Measurements from ENCODE around the gene PDE4A.
A peak's percentile ranks its signal among the peaks of the same experiment; 100 is the strongest.
"Not testable (repeated sequence)": the region's sequence is repeated elsewhere in the genome, so short reads cannot be mapped to it uniquely, and the experiment has no call there.

Gene PDE4A

DNA sequence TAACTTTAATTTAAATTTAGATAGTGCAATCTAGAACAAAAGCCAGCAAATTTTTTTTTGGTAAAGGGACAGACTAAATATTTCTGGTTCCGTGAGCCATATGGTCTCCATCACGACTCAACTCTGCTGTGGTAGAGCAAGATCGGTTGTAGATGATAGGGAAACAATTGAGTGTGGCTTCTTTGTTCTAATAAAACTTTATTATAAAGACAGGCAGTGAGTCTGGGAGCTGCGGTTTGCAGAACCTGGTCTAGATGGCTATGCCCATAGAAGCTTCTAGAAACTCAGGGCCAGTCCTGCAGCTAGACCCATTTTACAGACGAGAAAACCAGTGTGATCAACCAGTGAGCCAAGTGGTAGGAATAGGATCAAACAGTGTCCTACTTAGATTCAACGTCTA lies 28.2 kb upstream of the PDE4A start:
- H3K27ac Mint-ChIP-seq (ENCODE audit: low read depth) = no peak overlapping the region
- H3K4me3 Mint-ChIP-seq = no peak overlapping the region
- H3K9me3 Mint-ChIP-seq = no peaks in the 10 kb centered on the region
- peaks cover 48% of the 10 kb centered on the region for H3K36me3 Mint-ChIP-seq (ENCODE audit: insufficient read depth)
- no peaks in the 10 kb centered on the region for H3K27me3 Mint-ChIP-seq
- DNase-seq (ENCODE audit: low spot score in 2 of 2) (no peak), ATAC-seq (replicated peaks; ENCODE audit: extremely low read depth, poor library complexity, severe bottlenecking) (no peak)
- H3K4me1 Mint-ChIP-seq = peaks cover 17% of the 10 kb centered on the region

DNA sequence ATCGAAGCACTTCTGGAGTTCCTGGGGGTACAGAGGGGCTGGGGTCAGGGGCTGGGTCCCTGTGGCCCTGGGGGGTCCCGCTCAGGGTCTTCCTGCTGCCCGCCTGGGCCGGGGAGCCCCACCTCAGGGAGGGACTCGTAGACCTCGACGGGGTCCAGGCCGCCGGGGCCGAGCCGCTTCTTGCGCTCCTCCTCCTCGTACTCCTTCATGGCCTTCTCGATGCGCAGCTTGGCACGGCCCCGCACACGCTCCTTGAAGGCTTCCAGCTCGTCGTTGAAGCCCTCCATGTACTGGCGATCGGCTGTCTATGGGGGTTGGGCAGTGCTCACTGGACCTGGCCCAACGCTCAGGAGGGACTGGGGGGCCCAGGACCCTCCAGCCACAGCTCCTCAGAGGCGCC lies 27.2 kb upstream of the PDE4A start:
- no peak for ATAC-seq (replicated peaks; ENCODE audit: extremely low read depth, poor library complexity, severe bottlenecking)
- DNase-seq (ENCODE audit: low spot score in 2 of 2) = no peak
- Mint-ChIP-seq H3K4me1 (peaks cover 24% of the 10 kb centered on the region), H3K9me3 (no peaks in the 10 kb centered on the region), H3K4me3 (no peak overlapping the region), H3K36me3 (ENCODE audit: insufficient read depth) (peaks cover 45% of the 10 kb centered on the region), H3K27me3 (no peaks in the 10 kb centered on the region), H3K27ac (ENCODE audit: low read depth) (peak overlapping the region; percentile 49)

DNA sequence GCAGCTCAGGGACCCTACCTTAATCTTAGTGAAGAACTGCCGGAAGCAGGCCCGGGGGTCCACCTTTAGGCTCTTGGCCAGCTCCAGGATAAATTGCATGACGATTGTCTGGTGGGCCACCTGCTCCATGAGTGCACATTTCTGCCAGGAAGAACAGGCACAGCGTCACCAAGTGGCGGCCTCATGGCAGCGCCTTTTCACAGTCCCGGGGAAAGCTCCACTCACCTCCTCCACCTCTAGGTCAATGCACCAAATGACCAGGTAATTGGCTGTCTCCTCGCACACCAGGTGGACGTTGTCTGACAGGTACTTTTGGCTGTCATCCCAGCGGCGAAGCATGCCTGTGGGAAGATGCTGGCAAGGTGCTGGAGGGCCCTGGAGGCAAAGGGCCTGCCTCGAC lies 25.3 kb upstream of the PDE4A start:
- Mint-ChIP-seq H3K27ac (ENCODE audit: low read depth) (no peak overlapping the region), H3K4me3 (no peak overlapping the region), H3K4me1 (peaks cover 32% of the 10 kb centered on the region), H3K9me3 (no peaks in the 10 kb centered on the region), H3K36me3 (ENCODE audit: insufficient read depth) (peaks cover 38% of the 10 kb centered on the region), H3K27me3 (no peaks in the 10 kb centered on the region)
- DNase-seq (ENCODE audit: low spot score in 2 of 2) (no peak), ATAC-seq (replicated peaks; ENCODE audit: extremely low read depth, poor library complexity, severe bottlenecking) (no peak)

DNA sequence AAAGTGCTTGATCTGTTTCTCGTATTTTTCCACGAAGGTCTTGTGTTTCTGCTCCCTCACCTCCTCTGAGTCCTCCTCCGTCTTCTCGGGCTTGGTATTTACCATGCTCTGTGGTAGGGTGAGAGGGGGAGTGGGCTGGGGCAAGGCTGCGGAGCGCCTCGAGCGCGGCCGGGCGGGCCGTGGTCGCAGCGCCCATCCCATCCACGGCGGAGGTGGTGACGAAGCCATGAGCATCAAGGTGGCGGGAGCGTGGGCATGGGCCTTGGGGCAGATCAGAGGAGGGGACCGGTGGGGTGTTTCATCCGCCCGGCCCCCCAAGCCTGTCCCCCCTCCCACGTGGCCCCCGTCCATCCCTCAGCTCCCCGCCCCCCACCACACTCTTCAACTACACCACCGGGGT lies 24.9 kb upstream of the PDE4A start:
- peaks cover 34% of the 10 kb centered on the region for H3K36me3 Mint-ChIP-seq (ENCODE audit: insufficient read depth)

DNA sequence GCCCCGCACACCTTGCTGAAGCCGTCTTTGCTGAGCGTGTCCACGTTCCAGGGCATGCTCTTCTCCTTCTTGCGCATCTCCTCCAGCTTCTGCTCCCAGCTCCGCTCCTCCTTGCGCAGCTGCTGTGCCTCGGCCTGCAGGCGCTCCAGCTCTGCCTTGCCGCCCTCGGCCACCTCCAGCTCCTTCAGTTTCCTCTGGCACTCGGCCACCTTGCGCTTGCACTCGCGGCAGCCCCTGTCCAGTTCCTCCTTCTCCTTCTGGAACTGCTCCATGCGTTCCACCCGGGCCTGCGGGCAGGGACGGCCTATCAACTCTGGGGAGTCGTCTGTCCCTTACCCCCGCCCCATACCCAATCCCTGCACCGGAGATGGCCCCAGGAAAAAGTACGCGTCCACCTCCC lies 24.4 kb upstream of the PDE4A start:
- Mint-ChIP-seq H3K4me1 (peaks cover 30% of the 10 kb centered on the region), H3K36me3 (ENCODE audit: insufficient read depth) (peaks cover 33% of the 10 kb centered on the region), H3K27me3 (no peaks in the 10 kb centered on the region), H3K27ac (ENCODE audit: low read depth) (peak overlapping the region; percentile 22), H3K9me3 (no peaks in the 10 kb centered on the region), H3K4me3 (no peak overlapping the region)
- no peak for DNase-seq (ENCODE audit: low spot score in 2 of 2)
- no peak for ATAC-seq (replicated peaks; ENCODE audit: extremely low read depth, poor library complexity, severe bottlenecking)

More for the DNA sequence above, 24.9 kb upstream of the PDE4A start:
- H3K27me3 Mint-ChIP-seq = no peaks in the 10 kb centered on the region
- no peak overlapping the region for H3K27ac Mint-ChIP-seq (ENCODE audit: low read depth)
- no peaks in the 10 kb centered on the region for H3K9me3 Mint-ChIP-seq
- no peak overlapping the region for H3K4me3 Mint-ChIP-seq
- DNase-seq (ENCODE audit: low spot score in 2 of 2) (no peak), ATAC-seq (replicated peaks; ENCODE audit: extremely low read depth, poor library complexity, severe bottlenecking) (no peak)
- peaks cover 32% of the 10 kb centered on the region for H3K4me1 Mint-ChIP-seq

DNA sequence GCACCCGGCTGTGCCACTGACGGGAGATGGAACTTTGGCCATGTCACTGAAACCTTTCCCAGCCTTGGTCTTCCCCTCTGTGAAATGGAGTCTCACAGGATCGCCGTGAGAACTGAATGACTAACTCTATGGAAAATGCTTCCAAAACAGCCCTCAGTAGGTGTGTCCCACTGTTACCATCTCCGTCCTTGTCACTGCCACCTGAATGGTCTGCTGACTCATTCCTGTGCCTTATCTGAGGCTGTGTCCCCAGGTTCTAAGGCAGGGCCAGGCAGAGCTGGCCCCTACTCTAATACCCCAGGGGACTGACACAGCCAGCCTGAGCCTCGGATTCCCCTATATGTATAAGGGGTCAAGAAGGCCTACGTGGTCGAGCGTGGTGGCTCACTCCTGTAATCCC lies 21.5 kb upstream of the PDE4A start:
- Mint-ChIP-seq H3K9me3 (no peaks in the 10 kb centered on the region), H3K4me1 (peaks cover 58% of the 10 kb centered on the region), H3K36me3 (ENCODE audit: insufficient read depth) (peaks cover 39% of the 10 kb centered on the region), H3K27me3 (no peaks in the 10 kb centered on the region), H3K27ac (ENCODE audit: low read depth) (no peak overlapping the region), H3K4me3 (no peak overlapping the region)
- no peak for DNase-seq (ENCODE audit: low spot score in 2 of 2)
- ATAC-seq (replicated peaks; ENCODE audit: extremely low read depth, poor library complexity, severe bottlenecking) = no peak

DNA sequence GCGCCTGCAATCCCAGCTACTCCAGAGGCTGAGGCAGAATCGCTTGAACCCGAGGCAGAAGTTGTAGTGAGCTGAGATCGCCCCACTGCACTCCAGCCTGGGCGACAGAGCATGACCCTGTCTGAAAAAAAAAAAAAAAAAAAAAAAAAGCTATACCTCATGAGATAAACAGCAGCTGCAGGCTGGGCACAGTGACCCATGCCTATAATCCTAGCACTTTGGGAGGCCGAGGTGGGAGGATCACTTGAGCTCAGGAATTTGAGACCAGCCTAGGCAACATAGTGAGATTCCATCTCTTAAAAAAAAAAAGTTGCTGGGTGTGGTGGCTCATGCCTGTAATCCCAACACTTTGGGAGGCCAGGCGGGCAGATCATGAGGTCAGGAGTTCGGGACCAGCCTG lies 21.0 kb upstream of the PDE4A start:
- DNase-seq (ENCODE audit: low spot score in 2 of 2); ATAC-seq (replicated peaks; ENCODE audit: extremely low read depth, poor library complexity, severe bottlenecking); H3K9me3 Mint-ChIP-seq; H3K27me3 Mint-ChIP-seq; H3K4me3 Mint-ChIP-seq; H3K27ac Mint-ChIP-seq (ENCODE audit: low read depth): not testable (repeated sequence)
- Mint-ChIP-seq H3K4me1 (peaks cover 64% of the 10 kb centered on the region), H3K36me3 (ENCODE audit: insufficient read depth) (peaks cover 40% of the 10 kb centered on the region)

DNA sequence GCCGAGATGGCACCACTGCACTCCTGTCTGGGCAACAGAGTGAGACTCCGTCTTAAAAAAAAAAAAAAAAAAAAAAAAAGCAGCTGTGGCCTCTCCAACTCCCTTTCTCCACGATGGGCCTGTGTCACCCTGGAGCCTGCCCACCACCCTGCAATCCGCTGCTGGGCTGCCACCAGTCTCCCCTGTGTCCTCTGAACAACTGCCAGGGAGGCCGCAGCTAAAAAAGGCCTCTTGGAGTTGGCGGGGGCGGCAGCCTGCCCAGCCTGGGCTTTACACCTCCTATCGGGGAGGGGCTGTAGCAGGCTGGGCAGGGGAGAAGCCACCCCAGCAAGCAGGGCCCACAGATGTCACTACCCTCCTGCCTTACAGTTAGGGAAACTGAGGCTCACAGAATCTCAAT lies 20.5 kb upstream of the PDE4A start:
- Mint-ChIP-seq H3K27me3 (no peaks in the 10 kb centered on the region), H3K27ac (ENCODE audit: low read depth) (no peak overlapping the region), H3K4me3 (no peak overlapping the region), H3K36me3 (ENCODE audit: insufficient read depth) (peaks cover 39% of the 10 kb centered on the region), H3K9me3 (no peaks in the 10 kb centered on the region), H3K4me1 (peaks cover 68% of the 10 kb centered on the region)
- no peak for ATAC-seq (replicated peaks; ENCODE audit: extremely low read depth, poor library complexity, severe bottlenecking)
- no peak for DNase-seq (ENCODE audit: low spot score in 2 of 2)

DNA sequence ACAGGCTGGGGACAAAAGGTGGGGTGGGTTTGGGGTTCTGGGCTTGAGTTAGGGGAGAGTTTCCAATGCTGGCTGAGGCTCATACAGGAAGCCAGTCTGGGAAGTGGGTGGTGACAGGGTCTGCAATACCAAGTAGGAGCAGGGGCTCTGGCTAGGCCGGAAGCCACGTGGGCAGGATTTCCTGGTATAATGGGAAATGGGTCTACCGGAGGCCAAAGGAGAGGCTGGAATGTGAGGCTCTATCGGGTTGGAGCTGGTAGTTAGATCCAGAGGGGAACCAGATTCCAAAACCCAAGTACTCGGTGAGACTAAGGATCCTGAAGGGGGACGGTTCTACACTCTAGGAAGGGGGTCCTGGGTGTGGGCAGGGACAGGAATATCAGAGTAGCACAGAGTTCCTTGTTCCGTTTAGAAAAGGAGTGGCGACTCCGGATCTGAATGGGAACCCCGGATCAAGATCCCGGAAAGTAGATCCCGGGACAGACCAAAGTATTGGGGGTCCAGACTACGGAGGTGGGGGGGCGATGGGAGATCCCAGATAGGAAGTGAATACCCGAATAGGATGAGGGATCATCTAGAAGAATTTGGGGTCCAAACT lies 17.8 kb upstream of the PDE4A start:
- Mint-ChIP-seq H3K9me3 (no peaks in the 10 kb centered on the region), H3K4me3 (peak overlapping the region; percentile 97), H3K27me3 (no peaks in the 10 kb centered on the region), H3K27ac (ENCODE audit: low read depth) (peak overlapping the region; percentile 99), H3K4me1 (peaks cover 78% of the 10 kb centered on the region), H3K36me3 (ENCODE audit: insufficient read depth) (peaks cover 25% of the 10 kb centered on the region)
- ATAC-seq (replicated peaks; ENCODE audit: extremely low read depth, poor library complexity, severe bottlenecking) (no peak), DNase-seq (ENCODE audit: low spot score in 2 of 2) (no peak)

DNA sequence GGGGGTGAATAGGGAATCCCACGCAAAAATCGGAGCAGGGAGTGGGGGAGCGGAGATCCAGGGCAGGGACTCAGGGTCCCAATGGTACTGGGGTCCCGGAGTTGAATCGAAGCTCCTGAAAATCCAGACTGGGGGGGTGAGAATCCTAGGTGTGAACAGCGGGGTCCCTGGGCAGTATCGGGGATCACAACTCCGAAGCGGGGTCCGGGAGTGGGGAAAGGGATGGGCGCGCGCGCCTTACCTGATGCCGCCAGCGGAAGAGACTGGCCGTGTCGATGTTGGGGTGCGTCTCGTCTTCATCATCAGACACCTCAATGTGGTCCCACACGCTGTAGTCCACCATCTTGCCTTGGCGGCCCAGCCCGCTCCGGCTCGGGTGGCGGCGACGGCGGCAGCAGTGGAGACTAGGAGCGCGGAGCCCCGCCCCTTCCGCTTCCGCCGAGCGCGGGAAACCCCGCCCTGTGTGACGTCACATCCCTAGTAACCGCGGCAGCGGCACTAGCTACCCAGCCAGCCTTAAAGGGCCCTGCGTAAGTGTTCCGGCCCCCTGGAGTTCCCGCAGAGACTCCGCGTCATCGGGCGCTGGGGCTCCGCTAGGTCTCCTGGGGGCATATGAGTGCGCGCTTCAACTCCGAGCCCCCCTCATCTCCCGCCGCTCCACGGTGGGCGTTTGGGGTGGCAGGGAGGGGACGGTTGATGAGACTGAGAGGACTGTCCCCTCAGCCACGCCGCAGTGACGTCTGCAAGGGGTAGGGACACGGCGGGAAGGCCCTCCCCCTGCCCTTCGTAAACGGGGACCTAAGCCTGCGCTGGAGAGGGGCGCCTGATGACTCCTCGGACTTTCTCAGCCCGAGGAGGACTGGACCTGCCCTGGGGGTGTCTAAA lies 17.0 kb upstream of the PDE4A start, which contains the start of gene CDC37:
Gene CDC37 (minus strand): TSS at position 406 of the 885 bp plus-strand sequence. CDS start 63 bp downstream, at position 343.
- DNase-seq (ENCODE audit: low spot score in 2 of 2) (peak; percentile 97 to 99), ATAC-seq (replicated peaks; ENCODE audit: extremely low read depth, poor library complexity, severe bottlenecking) (peak; percentile 81)
- peaks cover 77% of the 10 kb centered on the region for H3K4me1 Mint-ChIP-seq
- H3K27ac Mint-ChIP-seq (ENCODE audit: low read depth) = peak within 1 kb of the TSS; percentile 99
- peaks cover 25% of the 10 kb centered on the region for H3K36me3 Mint-ChIP-seq (ENCODE audit: insufficient read depth)
- H3K4me3 Mint-ChIP-seq = peak within 1 kb of the TSS; percentile 97
- no peaks in the 10 kb centered on the region for H3K9me3 Mint-ChIP-seq
- H3K27me3 Mint-ChIP-seq = no peaks in the 10 kb centered on the region

DNA sequence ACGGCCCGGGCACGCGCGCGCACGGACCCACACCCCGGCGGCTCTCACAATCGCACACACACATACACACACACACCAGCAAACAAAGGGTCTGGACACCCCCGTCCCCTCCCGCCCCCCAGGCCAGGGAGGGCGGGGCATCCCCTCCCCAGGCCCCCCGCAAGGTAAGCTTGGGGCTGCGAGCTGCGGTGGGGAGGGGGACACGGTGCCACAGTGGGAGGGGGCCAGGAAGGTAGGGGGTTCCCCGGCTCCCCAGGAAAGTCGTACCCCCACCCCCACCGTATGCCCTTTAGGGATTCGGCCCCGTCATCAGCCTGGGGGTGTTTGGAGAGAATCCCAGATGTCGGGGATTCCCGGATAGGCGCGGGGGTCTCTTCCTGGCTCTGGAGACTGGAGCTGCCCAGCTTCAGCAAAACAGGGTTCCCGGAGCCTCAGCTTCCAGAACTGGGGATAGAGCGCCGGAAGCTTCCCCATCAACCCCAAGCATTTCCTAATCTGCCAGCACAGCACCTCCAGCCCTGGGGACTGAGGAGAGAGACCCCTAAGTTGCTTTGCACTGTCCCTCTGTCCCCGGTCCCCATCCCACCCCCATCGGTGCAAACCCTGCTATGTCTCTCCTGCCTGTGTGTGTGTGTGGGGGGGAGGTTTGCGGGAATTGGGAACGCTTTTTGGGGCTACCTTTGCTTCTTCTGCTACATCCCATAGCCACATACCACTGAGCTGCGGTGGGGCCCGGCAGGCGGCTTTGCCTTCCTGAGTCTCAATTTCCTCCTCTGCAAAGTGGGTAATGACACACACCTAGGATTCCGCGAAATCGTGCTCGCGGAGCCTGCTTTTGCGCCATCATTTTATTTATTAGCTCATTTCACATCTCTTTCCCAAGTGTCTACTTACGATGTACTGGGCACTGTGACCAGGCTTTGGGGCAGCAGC lies 15.2 kb upstream of the PDE4A start:
- Mint-ChIP-seq H3K4me3 (peak overlapping the region; percentile 97), H3K4me1 (peaks cover 80% of the 10 kb centered on the region), H3K9me3 (no peaks in the 10 kb centered on the region), H3K36me3 (ENCODE audit: insufficient read depth) (peaks cover 24% of the 10 kb centered on the region), H3K27ac (ENCODE audit: low read depth) (peak overlapping the region; percentile 99), H3K27me3 (no peaks in the 10 kb centered on the region)
- ATAC-seq (replicated peaks; ENCODE audit: extremely low read depth, poor library complexity, severe bottlenecking) (no peak), DNase-seq (ENCODE audit: low spot score in 2 of 2) (no peak)

DNA sequence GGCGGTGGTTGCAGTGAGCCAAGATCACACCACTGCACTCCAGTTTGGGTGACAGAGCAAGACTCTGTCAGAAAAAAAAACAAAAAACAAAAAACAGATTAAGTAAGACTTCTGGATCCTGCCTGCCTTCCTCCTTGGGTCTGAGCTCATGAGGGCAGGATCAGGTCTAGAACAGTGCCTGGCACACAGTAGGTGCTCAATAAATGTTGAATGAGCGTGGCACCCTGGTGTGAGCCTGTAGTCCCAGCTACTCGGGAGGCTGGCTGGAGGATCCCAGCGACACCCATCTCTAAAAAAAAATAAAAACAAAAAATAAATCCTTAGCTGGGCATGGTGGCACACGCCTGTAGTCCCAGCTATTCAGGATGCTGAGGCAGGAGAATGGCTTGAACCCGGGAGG lies 14.1 kb upstream of the PDE4A start:
- DNase-seq (ENCODE audit: low spot score in 2 of 2) = no peak
- Mint-ChIP-seq H3K27me3 (no peaks in the 10 kb centered on the region), H3K27ac (ENCODE audit: low read depth) (peak overlapping the region; percentile 90), H3K4me3 (no peak overlapping the region), H3K9me3 (no peaks in the 10 kb centered on the region), H3K36me3 (ENCODE audit: insufficient read depth) (peaks cover 24% of the 10 kb centered on the region), H3K4me1 (peaks cover 81% of the 10 kb centered on the region)
- no peak for ATAC-seq (replicated peaks; ENCODE audit: extremely low read depth, poor library complexity, severe bottlenecking)
